GM12872 (cell line): ENCODE measurements around the gene OR5L1.

Experiments
- CTCF ChIP-seq: IDR thresholded peaks from 3 replicates; pipeline ENCODE4 v1.5.1; 2011; ENCODE audit warnings: low read depth, mild to moderate bottlenecking, low read length, moderate library complexity; ENCODE audit not compliant: insufficient read depth

The OR5L1 gene

GRCh38 chr11:55826919-55827318, 15.8 kb downstream of the OR5L1 start, which contains the start of gene OR5L2:
Gene OR5L2 (plus strand): TSS chr11:55827219. CDS start chr11:55827219, 0 bp downstream.
- TF ChIP-seq CTCF = no peak

- TF ChIP-seq CTCF = no peak
Observed at GRCh38 chr11:55838452-55838851, 27.3 kb downstream of the OR5L1 start, which contains the start of gene OR5D16. Gene OR5D16 (plus strand): TSS chr11:55838752. CDS start chr11:55838752, 0 bp downstream.

GRCh38 chr11:55847453-55847852, 36.3 kb downstream of the OR5L1 start:
- no peak for TF ChIP-seq CTCF

GRCh38 chr11:55849037-55849436, 37.9 kb downstream of the OR5L1 start:
- no peak for TF ChIP-seq CTCF

GRCh38 chr11:55852141-55852540, 41.0 kb downstream of the OR5L1 start:
- no peak for TF ChIP-seq CTCF

GRCh38 chr11:55854704-55855103, 43.5 kb downstream of the OR5L1 start:
- no peak for TF ChIP-seq CTCF
